ENCODE data around the gene MOCOS. TPM values are rescaled to one million over a fixed set of nuclear protein-coding genes. Genes with fewer than 3 reads are reported as not detected.

The MOCOS gene
- total RNA-seq, 2 donors from 2014 or later, result 5.6 to 5.7 TPM

GRCh38 chr18:36247036-36247435 lies 59.7 kb downstream of the MOCOS start:
- intact Hi-C loops (cut with DNase I, micrococcal nuclease), result no loop called here
- no peak for ATAC-seq

GRCh38 chr18:36249392-36249791 lies 62.1 kb downstream of the MOCOS start:
- DNase-seq (no peak), ATAC-seq (no peak)

More at GRCh38 chr18:36247036-36247435, 59.7 kb downstream of the MOCOS start:
- no peak for DNase-seq

GRCh38 chr18:36250827-36251226 lies 63.5 kb downstream of the MOCOS start:
- no peak for ATAC-seq
- no peak for DNase-seq
- intact Hi-C loops (cut with DNase I, micrococcal nuclease), result no loop called here

More at GRCh38 chr18:36249392-36249791, 62.1 kb downstream of the MOCOS start:
- intact Hi-C loops (cut with DNase I, micrococcal nuclease), result no loop called here

GRCh38 chr18:36255072-36255698 lies 67.9 kb downstream of the MOCOS start:
- intact Hi-C loops (cut with DNase I, micrococcal nuclease), result no loop called here
- no peak for ATAC-seq
- no peak for DNase-seq

- ATAC-seq (no peak), DNase-seq (no peak)
- intact Hi-C loops (cut with DNase I, micrococcal nuclease), result no loop called here
These were observed 68.8 kb downstream of the MOCOS start for GRCh38 chr18:36256094-36256493.

GRCh38 chr18:36262971-36263370 lies 75.7 kb downstream of the MOCOS start:
- no peak for ATAC-seq
- intact Hi-C loops (cut with DNase I, micrococcal nuclease), result no loop called here
- DNase-seq, result no peak

- intact Hi-C loops (cut with DNase I, micrococcal nuclease), result no loop called here
These were observed 77.0 kb downstream of the MOCOS start for GRCh38 chr18:36264283-36264682.

GRCh38 chr18:36265015-36265414 lies 77.7 kb downstream of the MOCOS start:
- intact Hi-C loops (cut with DNase I, micrococcal nuclease), result no loop called here
- no peak for ATAC-seq
- DNase-seq, result no peak

More at GRCh38 chr18:36264283-36264682, 77.0 kb downstream of the MOCOS start:
- DNase-seq, result no peak
- ATAC-seq, result no peak

GRCh38 chr18:36269157-36269556 lies 81.9 kb downstream of the MOCOS start:
- ATAC-seq, result no peak
- intact Hi-C loops (cut with DNase I, micrococcal nuclease), result no loop called here
- no peak for DNase-seq

GRCh38 chr18:36271153-36271552 lies 83.9 kb downstream of the MOCOS start:
- intact Hi-C loops (cut with DNase I, micrococcal nuclease), result no loop called here
- DNase-seq, result no peak
- ATAC-seq, result no peak

- DNase-seq (no peak), ATAC-seq (no peak)
- intact Hi-C loops (cut with DNase I, micrococcal nuclease), result no loop called here
These were observed 86.0 kb downstream of the MOCOS start for GRCh38 chr18:36273347-36273746.

GRCh38 chr18:36274083-36274715 lies 86.9 kb downstream of the MOCOS start:
- intact Hi-C loops (cut with DNase I, micrococcal nuclease), result no loop called here
- ATAC-seq, result no peak
- no peak for DNase-seq

- no peak for ATAC-seq
- DNase-seq, result no peak
- intact Hi-C loops (cut with DNase I, micrococcal nuclease), result no loop called here
These were observed 88.3 kb downstream of the MOCOS start for GRCh38 chr18:36275561-36275960.

GRCh38 chr18:36279001-36279400 lies 91.7 kb downstream of the MOCOS start:
- no peak for ATAC-seq
- intact Hi-C loops (cut with DNase I, micrococcal nuclease), result no loop called here
- no peak for DNase-seq

- DNase-seq, result no peak
- intact Hi-C loops (cut with DNase I, micrococcal nuclease), result loop anchor here (5.0 to 10.0 kb wide), 3 partner anchors 177 to 265 kb away; no protein-coding TSS in a partner anchor
- no peak for ATAC-seq
These were observed 94.6 kb downstream of the MOCOS start for GRCh38 chr18:36281936-36282335.

GRCh38 chr18:36283448-36283847 lies 96.2 kb downstream of the MOCOS start:
- no peak for ATAC-seq
- no peak for DNase-seq
- intact Hi-C loops (cut with DNase I, micrococcal nuclease), result loop anchor here (5.0 to 10.0 kb wide), 3 partner anchors 179 to 266 kb away; no protein-coding TSS in a partner anchor

GRCh38 chr18:36284268-36284667 lies 97.0 kb downstream of the MOCOS start:
- ATAC-seq, result no peak

GRCh38 chr18:36284671-36285295 lies 97.5 kb downstream of the MOCOS start:
- intact Hi-C loops (cut with DNase I, micrococcal nuclease), result loop anchor here (5.0 to 10.0 kb wide), 3 partner anchors 180 to 267 kb away; no protein-coding TSS in a partner anchor
- peak in 1 of 2 donors; percentile 30 for DNase-seq
- ATAC-seq, result peak; percentile 66

More at GRCh38 chr18:36284268-36284667, 97.0 kb downstream of the MOCOS start:
- intact Hi-C loops (cut with DNase I, micrococcal nuclease), result loop anchor here (5.0 to 10.0 kb wide), 3 partner anchors 179 to 267 kb away; no protein-coding TSS in a partner anchor
- no peak for DNase-seq

GRCh38 chr18:36287653-36288052 lies 100.4 kb downstream of the MOCOS start:
- intact Hi-C loops (cut with DNase I, micrococcal nuclease), result loop anchor here in 1 of 2 donors (10.0 kb wide), 1 partner anchor 183 kb away; no protein-coding TSS in a partner anchor
- DNase-seq, result no peak
- no peak for ATAC-seq

- intact Hi-C loops (cut with DNase I, micrococcal nuclease), result loop anchor here in 1 of 2 donors (10.0 kb wide), 1 partner anchor 184 kb away; no protein-coding TSS in a partner anchor
- DNase-seq (no peak), ATAC-seq (no peak)
These were observed 101.4 kb downstream of the MOCOS start for GRCh38 chr18:36288689-36289088.

Measured in left colon (tissue), 2 donors.